HepG2 (cell line): Measurements from ENCODE around the gene SULT2B1. TPM values are rescaled to one million over a fixed set of nuclear protein-coding genes. Genes with fewer than 3 reads are reported as not detected.

Experiments
- HNRNPL ChIP-seq: fragments of 200-400 bp; formaldehyde crosslinking; IDR thresholded peaks from 2 replicates; pipeline ENCODE4 v1.6.1; 2017; ENCODE audit warnings: mild to moderate bottlenecking, low read depth, low read length
- IKZF5 ChIP-seq: IDR thresholded peaks from 2 replicates; pipeline ENCODE4 v1.6.1; 2018; ENCODE audit warnings: missing genetic modification reagents, mild to moderate bottlenecking, missing compliant biosample characterization
- KAT2B ChIP-seq: fragments of 150-350 bp; IDR thresholded peaks from 2 replicates; pipeline ENCODE4 v1.6.1; 2014; ENCODE audit warnings: low read depth, low read length, borderline replicate concordance
- PHF21A ChIP-seq: sonication (generic); formaldehyde crosslinking; IDR thresholded peaks from 2 replicates; pipeline ENCODE4 v1.5.0; 2020; ENCODE audit warnings: mild to moderate bottlenecking, missing genetic modification reagents
- STAT6 ChIP-seq: sonication (generic); formaldehyde crosslinking; IDR thresholded peaks from 2 replicates; pipeline ENCODE4 v1.4.0; 2020; ENCODE audit warnings: missing genetic modification reagents, mild to moderate bottlenecking, borderline replicate concordance
- TEAD3 ChIP-seq: optimal IDR thresholded peaks from 2 replicates; pipeline ENCODE3; 2016; ENCODE audit warnings: borderline replicate concordance
- ZBTB10 ChIP-seq: sonication (generic); formaldehyde crosslinking; IDR thresholded peaks from 2 replicates; pipeline ENCODE4 v1.4.0; 2020; ENCODE audit warnings: missing genetic modification reagents, borderline replicate concordance
- ZNF143 ChIP-seq: sonication (generic); formaldehyde crosslinking; IDR thresholded peaks from 2 replicates; pipeline ENCODE4 v1.4.0; 2020; ENCODE audit warnings: missing genetic modification reagents
- ZNF24 ChIP-seq: fragments of 450-650 bp; IDR thresholded peaks from 2 replicates; pipeline ENCODE4 v1.6.1; 2017; ENCODE audit warnings: antibody characterized with exemption, mild to moderate bottlenecking
- ZNF253 ChIP-seq: sonication (generic); formaldehyde crosslinking; IDR thresholded peaks from 2 replicates; pipeline ENCODE4 v1.8.0; 2022; ENCODE audit warnings: mild to moderate bottlenecking, missing genetic modification reagents, borderline replicate concordance
- ZNF44 ChIP-seq: sonication (generic); formaldehyde crosslinking; IDR thresholded peaks from 2 replicates; pipeline ENCODE4 v1.5.1; 2020; ENCODE audit warnings: mild to moderate bottlenecking, missing genetic modification reagents
- ZNF580 ChIP-seq: IDR thresholded peaks from 2 replicates; pipeline ENCODE4 v1.6.1; 2016; ENCODE audit warnings: low read depth, borderline replicate concordance
- ZNF605 ChIP-seq: sonication (generic); formaldehyde crosslinking; IDR thresholded peaks from 2 replicates; pipeline ENCODE4 v1.8.0; 2022; ENCODE audit warnings: mild to moderate bottlenecking, missing genetic modification reagents
- ZNF883 ChIP-seq: sonication (generic); formaldehyde crosslinking; IDR thresholded peaks from 2 replicates; pipeline ENCODE4 v1.5.1; 2020; ENCODE audit warnings: mild to moderate bottlenecking, missing genetic modification reagents; ENCODE audit errors: not compliant biosample characterization
- polyA plus RNA-seq, 8 experiments: library from polyadenylated mRNA; depleted of rRNA in 3 of 8; stranded (reverse) in 7 of 8; unstranded in 1 of 8; fragments of >200 nt; fragmentation: Illumina TruSeq in 4 of 8; extraction: Trizol in 4 of 8; gene quantifications; 2 replicates each; pipeline versions ENCODE4 v1.2.1 to v1.2.3, GENCODE V29; 2011 to 2016; ENCODE audit warnings: low read depth in 4 of 8, missing spikeins in 1 of 8, mixed read lengths in 1 of 8; ENCODE audit not compliant: insufficient read depth in 1 of 8
- total RNA-seq, 5 experiments: library from RNA; depleted of rRNA; stranded (reverse); fragments of >200 nt; fragmentation: Illumina TruSeq; extraction: Trizol; gene quantifications; 2 replicates each; pipeline ENCODE4 v1.2.3, GENCODE V29; 2016; ENCODE audit warnings: low read depth in 1 of 5
- TF ChIP-seq, protein P1 (sequence below): IDR thresholded peaks from 2 replicates; pipeline ENCODE4 v1.6.1; 2012; ENCODE audit warnings: low read depth, low read length, improper control_type of control experiment
- TF ChIP-seq, protein P2 (sequence below): sonication (generic); formaldehyde crosslinking; IDR thresholded peaks from 2 replicates; pipeline ENCODE4 v1.4.0; 2020; ENCODE audit warnings: missing genetic modification reagents

SULT2B1 gene
- total and polyA plus RNA-seq, 2 of the 13 experiments (the other 11 are each of a cell fraction or from before 2014, with no cell fraction given): 0.13 TPM; not detected in 1

DNA sequence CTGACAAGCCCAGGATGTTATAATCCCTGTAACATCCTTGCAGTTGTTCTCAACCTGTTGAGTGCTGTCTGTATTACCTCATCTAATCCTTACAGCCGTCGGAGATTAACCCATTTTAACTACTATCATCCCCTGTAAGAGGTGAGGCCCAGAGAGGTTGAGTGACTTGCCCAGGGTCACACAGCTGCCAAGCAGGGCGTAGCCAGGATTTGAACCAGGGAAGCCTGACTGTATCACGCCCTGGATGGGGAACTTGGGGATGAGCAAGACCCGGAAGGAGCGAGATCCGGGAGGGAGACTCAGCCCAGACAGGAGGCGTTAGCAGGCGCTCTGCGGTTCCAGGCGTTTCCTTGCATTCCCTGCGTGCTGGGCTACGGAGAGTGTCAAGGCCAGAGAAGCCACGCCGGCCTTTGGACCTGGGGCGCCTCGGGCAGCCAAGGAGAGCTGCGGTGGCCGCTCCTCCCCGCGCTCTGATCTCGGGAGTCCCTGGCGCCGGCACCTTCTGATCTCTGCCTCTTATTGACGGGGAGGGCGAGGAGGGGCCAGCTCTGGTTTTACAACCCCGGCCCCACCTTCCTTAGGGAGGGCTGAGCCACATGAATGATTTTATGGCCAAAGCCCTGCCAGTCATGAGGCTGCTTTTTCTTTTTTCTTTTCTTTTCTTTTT, 6.2 kb downstream of the SULT2B1 start (continued):
- TF ChIP-seq STAT6 (peak; percentile 73; the same call in 1 of the 2 replicates), ZNF580 (CRISPR knock-in tag) (peak; percentile 97), ZNF24 (peak; percentile 88), HNRNPL (0 out of 2 replicates have a peak, but pooled peaks have one; percentile 40), PHF21A (CRISPR knock-in tag) (peak; percentile 80), TEAD3 (CRISPR knock-in tag) (peak; percentile 94), ZNF44 (CRISPR knock-in tag) (no peak), IKZF5 (peak; percentile 95; the same call in 1 of the 2 replicates), ZNF605 (CRISPR knock-in tag) (peak; percentile 80), ZNF143 (CRISPR knock-in tag) (peak; percentile 71; the same call in 1 of the 2 replicates), KAT2B (no peak), ZNF883 (CRISPR knock-in tag) (no peak), ZNF253 (peak; percentile 58; the same call in 1 of the 2 replicates), ZBTB10 (CRISPR knock-in tag) (peak; percentile 57; the same call in 1 of the 2 replicates)
- TF ChIP-seq, protein P1, sequence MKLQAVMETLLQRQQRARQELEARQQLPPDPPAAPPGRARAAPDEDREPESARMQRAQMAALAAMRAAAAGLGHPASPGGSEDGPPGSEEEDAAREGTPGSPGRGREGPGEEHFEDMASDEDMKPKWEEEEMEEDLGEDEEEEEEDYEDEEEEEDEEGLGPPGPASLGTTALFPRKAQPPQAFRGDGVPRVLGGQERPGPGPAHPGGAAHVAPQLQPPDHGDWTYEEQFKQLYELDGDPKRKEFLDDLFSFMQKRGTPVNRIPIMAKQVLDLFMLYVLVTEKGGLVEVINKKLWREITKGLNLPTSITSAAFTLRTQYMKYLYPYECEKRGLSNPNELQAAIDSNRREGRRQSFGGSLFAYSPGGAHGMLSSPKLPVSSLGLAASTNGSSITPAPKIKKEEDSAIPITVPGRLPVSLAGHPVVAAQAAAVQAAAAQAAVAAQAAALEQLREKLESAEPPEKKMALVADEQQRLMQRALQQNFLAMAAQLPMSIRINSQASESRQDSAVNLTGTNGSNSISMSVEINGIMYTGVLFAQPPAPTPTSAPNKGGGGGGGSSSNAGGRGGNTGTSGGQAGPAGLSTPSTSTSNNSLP: no peak
- TF ChIP-seq, protein P2, sequence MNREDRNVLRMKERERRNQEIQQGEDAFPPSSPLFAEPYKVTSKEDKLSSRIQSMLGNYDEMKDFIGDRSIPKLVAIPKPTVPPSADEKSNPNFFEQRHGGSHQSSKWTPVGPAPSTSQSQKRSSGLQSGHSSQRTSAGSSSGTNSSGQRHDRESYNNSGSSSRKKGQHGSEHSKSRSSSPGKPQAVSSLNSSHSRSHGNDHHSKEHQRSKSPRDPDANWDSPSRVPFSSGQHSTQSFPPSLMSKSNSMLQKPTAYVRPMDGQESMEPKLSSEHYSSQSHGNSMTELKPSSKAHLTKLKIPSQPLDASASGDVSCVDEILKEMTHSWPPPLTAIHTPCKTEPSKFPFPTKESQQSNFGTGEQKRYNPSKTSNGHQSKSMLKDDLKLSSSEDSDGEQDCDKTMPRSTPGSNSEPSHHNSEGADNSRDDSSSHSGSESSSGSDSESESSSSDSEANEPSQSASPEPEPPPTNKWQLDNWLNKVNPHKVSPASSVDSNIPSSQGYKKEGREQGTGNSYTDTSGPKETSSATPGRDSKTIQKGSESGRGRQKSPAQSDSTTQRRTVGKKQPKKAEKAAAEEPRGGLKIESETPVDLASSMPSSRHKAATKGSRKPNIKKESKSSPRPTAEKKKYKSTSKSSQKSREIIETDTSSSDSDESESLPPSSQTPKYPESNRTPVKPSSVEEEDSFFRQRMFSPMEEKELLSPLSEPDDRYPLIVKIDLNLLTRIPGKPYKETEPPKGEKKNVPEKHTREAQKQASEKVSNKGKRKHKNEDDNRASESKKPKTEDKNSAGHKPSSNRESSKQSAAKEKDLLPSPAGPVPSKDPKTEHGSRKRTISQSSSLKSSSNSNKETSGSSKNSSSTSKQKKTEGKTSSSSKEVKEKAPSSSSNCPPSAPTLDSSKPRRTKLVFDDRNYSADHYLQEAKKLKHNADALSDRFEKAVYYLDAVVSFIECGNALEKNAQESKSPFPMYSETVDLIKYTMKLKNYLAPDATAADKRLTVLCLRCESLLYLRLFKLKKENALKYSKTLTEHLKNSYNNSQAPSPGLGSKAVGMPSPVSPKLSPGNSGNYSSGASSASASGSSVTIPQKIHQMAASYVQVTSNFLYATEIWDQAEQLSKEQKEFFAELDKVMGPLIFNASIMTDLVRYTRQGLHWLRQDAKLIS: no peak
